CD14-positive monocyte (primary cell): Measurements from ENCODE around the gene PTGDS. TPM values are rescaled to one million over a fixed set of nuclear protein-coding genes. Genes with fewer than 3 reads are reported as not detected.
A peak's percentile ranks its signal among the peaks of the same experiment; 100 is the strongest.

Experiments
- DNase-seq, 3 donors: peaks; one replicate each; pipeline ENCODE4 v3.0.0-alpha.2; 2011 to 2022
- H2AFZ ChIP-seq: 2 replicates; pipeline ENCODE4 v1.6.0; 2012; ENCODE audit warnings: mild to moderate bottlenecking, low read depth, low read length, inconsistent platforms; ENCODE audit not compliant: insufficient read depth, poor library complexity, severe bottlenecking
- H3K27ac ChIP-seq, 2 donors: 1 replicate in 1 of 2; 2 replicates in 1 of 2; pipeline ENCODE4 v1.5.1; 2012 to 2013; ENCODE audit warnings: low read length in 2 of 2, control low read depth in 1 of 2, inconsistent platforms in 1 of 2, low read depth in 1 of 2, mild to moderate bottlenecking in 1 of 2
- H3K27me3 ChIP-seq, 2 donors: one replicate each; pipeline versions ENCODE4 v1.6.0 to v1.6.1; 2011 to 2013; ENCODE audit warnings: low read length in 2 of 2; ENCODE audit not compliant: control insufficient read depth in 2 of 2, insufficient read depth in 2 of 2
- H3K36me3 ChIP-seq, 2 donors: replicated peaks in 1 of 2; 1 replicate in 1 of 2; 2 replicates in 1 of 2; pipeline versions ENCODE4 v1.5.1 to v1.6.1; 2012 to 2013; ENCODE audit warnings: low read length in 2 of 2, control low read depth in 1 of 2, inconsistent platforms in 1 of 2, mild to moderate bottlenecking in 1 of 2; ENCODE audit not compliant: insufficient read depth in 2 of 2, control insufficient read depth in 1 of 2
- H3K4me1 ChIP-seq, 2 donors: 1 replicate in 1 of 2; 2 replicates in 1 of 2; pipeline versions ENCODE4 v1.5.1 to v1.6.1; 2012 to 2013; ENCODE audit warnings: low read length in 2 of 2, control low read depth in 1 of 2, inconsistent platforms in 1 of 2, mild to moderate bottlenecking in 1 of 2, moderate library complexity in 1 of 2; ENCODE audit not compliant: insufficient read depth in 2 of 2, control insufficient read depth in 1 of 2
- H3K4me2 ChIP-seq: replicated peaks from 2 replicates; pipeline ENCODE3; 2012; ENCODE audit warnings: low read length, moderate library complexity, mild to moderate bottlenecking; ENCODE audit not compliant: poor library complexity, severe bottlenecking; ENCODE audit errors: extremely low read depth
- H3K4me3 ChIP-seq, 3 experiments: fragments of 200-600 bp in 1 of 3; sonication (generic) in 1 of 3; replicated peaks in 1 of 3; 1 replicate in 2 of 3; 2 replicates in 1 of 3; pipeline ENCODE4 v1.5.1; 2011 to 2013; ENCODE audit warnings: low read length in 3 of 3, mild to moderate bottlenecking in 3 of 3, control low read depth in 2 of 3, low read depth in 2 of 3, inconsistent platforms in 1 of 3, moderate library complexity in 1 of 3
- H3K79me2 ChIP-seq: 2 replicates; pipeline ENCODE4 v1.6.0; 2012; ENCODE audit warnings: mild to moderate bottlenecking, control low read depth, inconsistent platforms, low read length, moderate library complexity; ENCODE audit not compliant: insufficient read depth
- H3K9ac ChIP-seq: 2 replicates; pipeline ENCODE4 v1.6.0; 2017; ENCODE audit warnings: low read length, mild to moderate bottlenecking; ENCODE audit not compliant: insufficient read depth, poor library complexity, severe bottlenecking
- H3K9me3 ChIP-seq, 2 donors: replicated peaks in 1 of 2; 1 replicate in 1 of 2; 2 replicates in 1 of 2; pipeline versions ENCODE4 v1.5.1 to v1.6.1; 2012 to 2013; ENCODE audit warnings: low read length in 2 of 2, control low read depth in 1 of 2; ENCODE audit not compliant: control insufficient read depth in 1 of 2, insufficient read depth in 1 of 2
- H4K20me1 ChIP-seq: 2 replicates; pipeline ENCODE4 v1.6.0; 2012; ENCODE audit warnings: mild to moderate bottlenecking, low read length, control low read depth, moderate library complexity; ENCODE audit not compliant: insufficient read depth
- H3K27ac Mint-ChIP-seq, 7 donors: one replicate each; pipeline ENCODE4 v1.8.0; 2020; ENCODE audit warnings: mild to moderate bottlenecking in 7 of 7, mixed read lengths in 7 of 7, moderate library complexity in 6 of 7, inconsistent platforms in 2 of 7
- H3K27me3 Mint-ChIP-seq, 3 donors: one replicate each; pipeline ENCODE4 v1.8.0; 2021 to 2022; ENCODE audit warnings: low read depth in 3 of 3, mild to moderate bottlenecking in 3 of 3, mixed read lengths in 3 of 3, moderate library complexity in 3 of 3, inconsistent platforms in 1 of 3
- H3K36me3 Mint-ChIP-seq, 2 donors: one replicate each; pipeline ENCODE4 v1.8.0; 2020; ENCODE audit warnings: mixed read lengths in 2 of 2, inconsistent platforms in 1 of 2, mild to moderate bottlenecking in 1 of 2
- H3K4me1 Mint-ChIP-seq: one replicate; pipeline ENCODE4 v1.8.0; 2020; ENCODE audit warnings: mild to moderate bottlenecking, mixed read lengths
- H3K4me3 Mint-ChIP-seq, 2 donors: one replicate each; pipeline ENCODE4 v1.8.0; 2020; ENCODE audit warnings: mild to moderate bottlenecking in 2 of 2, mixed read lengths in 2 of 2, moderate library complexity in 1 of 2
- H3K9me3 Mint-ChIP-seq, 7 donors: one replicate each; pipeline ENCODE4 v1.8.0; 2020 to 2022; ENCODE audit warnings: mixed read lengths in 7 of 7, mild to moderate bottlenecking in 6 of 7, moderate library complexity in 6 of 7, inconsistent platforms in 2 of 7
- CTCF ChIP-seq: fragments of 200-600 bp; IDR thresholded peaks from one replicate; pipeline ENCODE4 v1.8.0; 2022; ENCODE audit warnings: antibody characterized with exemption, mild to moderate bottlenecking
- WGBS: methylation state at CpG from one replicate; pipeline ENCODE4 v1.1.5; 2013; ENCODE audit warnings: missing lambda C conversion rate; ENCODE audit not compliant: insufficient coverage; 5-methylcytosine and 5-hydroxymethylcytosine counted together
- intact Hi-C, 2 donors: fragments of 100-400 bp; cut with micrococcal nuclease; formaldehyde crosslinking; loops; one replicate each; pipeline versions ENCODE4 v1.15.0 to v1.15.1; 2023
- polyA plus RNA-seq, 3 donors: library from polyadenylated mRNA; depleted of rRNA in 1 of 3; unstranded in 2 of 3; stranded (reverse) in 1 of 3; fragments of 300-500 nt in 2 of 3; fragments of >200 nt in 1 of 3; fragmentation: Illumina TruSeq in 2 of 3; gene quantifications; 1 replicate in 2 of 3; 2 replicates in 1 of 3; pipeline ENCODE4 v1.2.3, GENCODE V29; 2012 to 2021

PTGDS gene
- polyA plus RNA-seq, 3 donors = 0.34 to 1.5 TPM; not detected in 1

GRCh38 chr9:136990242-136990911, 13.1 kb downstream of the PTGDS start:
- no peak for DNase-seq
- WGBS = 95% methylated on average over 9 of the region's 10 CpGs
- Histone ChIP-seq H3K9me3 (no peaks in the 10 kb centered on the region), H2AFZ (no peak overlapping the region), H3K4me2 (no peak overlapping the region), H3K9ac (no peak overlapping the region), H3K27me3 (peaks cover 6 to 36% of the 10 kb centered on the region in 2 donors), H3K4me1 (peaks cover 25 to 39% of the 10 kb centered on the region in 2 donors), H3K27ac (no peak overlapping the region), H3K4me3 (no peak overlapping the region), H3K36me3 (peaks cover 6 to 9% of the 10 kb centered on the region in 2 donors), H3K79me2 (peaks cover 20% of the 10 kb centered on the region), H4K20me1 (peaks cover 24% of the 10 kb centered on the region)
- H3K27me3 Mint-ChIP-seq = peaks cover 35 to 55% (median 51%) of the 10 kb centered on the region in 3 donors
- H3K27ac Mint-ChIP-seq = peak overlapping the region in 3 of 7 donors; percentile 22 to 90 (median 28)
- intact Hi-C loops = loop anchor here in 1 of 2 donors (5.0 kb wide), 1 partner anchor 42 kb away; the partner anchor contains the start of gene FUT7
- TF ChIP-seq CTCF = no peak
- peaks cover 29% of the 10 kb centered on the region for H3K4me1 Mint-ChIP-seq
- H3K4me3 Mint-ChIP-seq = no peak overlapping the region
- H3K9me3 Mint-ChIP-seq = peaks cover 0 to 17% (median 0%) of the 10 kb centered on the region in 7 donors
- H3K36me3 Mint-ChIP-seq = peaks cover 10% of the 10 kb centered on the region in 2 donors

GRCh38 chr9:136991993-136992818, 14.9 kb downstream of the PTGDS start, which contains the start of gene PAXX:
Gene PAXX (plus strand): TSS chr9:136992422. CDS start chr9:136992444, 22 bp downstream.
- TF ChIP-seq CTCF = no peak
- Mint-ChIP-seq H3K4me3 (peak within 1 kb of the TSS; percentile 81 to 89), H3K27me3 (peaks cover 29 to 55% (median 53%) of the 10 kb centered on the region in 3 donors), H3K36me3 (peaks cover 10% of the 10 kb centered on the region in 2 donors), H3K27ac (peak within 1 kb of the TSS; percentile 79 to 93 (median 89)), H3K4me1 (peaks cover 40% of the 10 kb centered on the region), H3K9me3 (peaks cover 0 to 17% (median 0%) of the 10 kb centered on the region in 7 donors)
- Histone ChIP-seq H3K4me1 (peaks cover 40 to 57% of the 10 kb centered on the region in 2 donors), H3K9ac (peak within 1 kb of the TSS; percentile 73), H3K4me3 (peak within 1 kb of the TSS; percentile 67 to 88 (median 85)), H3K9me3 (no peaks in the 10 kb centered on the region), H3K36me3 (peaks cover 6 to 9% of the 10 kb centered on the region in 2 donors), H2AFZ (peak within 1 kb of the TSS; percentile 79), H3K27me3 (peaks cover 0 to 38% of the 10 kb centered on the region in 2 donors), H3K79me2 (peaks cover 20% of the 10 kb centered on the region), H3K4me2 (peak within 1 kb of the TSS; percentile 97), H3K27ac (peak within 1 kb of the TSS; percentile 64 to 79), H4K20me1 (peaks cover 30% of the 10 kb centered on the region)
- WGBS = under 1% methylated on average over 84 of the region's 92 CpGs
- peak; percentile 84 to 88 (median 84) for DNase-seq
- intact Hi-C loops = loop anchor here (2.0 to 5.0 kb wide), 2 partner anchors 40 to 201 kb away; partner anchors contain the start of genes FUT7 (in 1 of the 2) and TMEM141 (in 1 of the 2)
